IPS-18c (cell line): Measurements from ENCODE around the gene FGF14.
"Not testable (repeated sequence)": the region's sequence is repeated elsewhere in the genome, so short reads cannot be mapped to it uniquely, and the experiment has no call there.

ENCODE experiments used
- H3K4me3 ChIP-seq: 2 replicates; pipeline ENCODE4 v1.7.0; 2013; ENCODE audit warnings: low read depth, mild to moderate bottlenecking, low read length, moderate library complexity; ENCODE audit not compliant: insufficient read depth
- H3K9me3 ChIP-seq: one replicate; pipeline ENCODE4 v1.6.1; 2013; ENCODE audit warnings: mild to moderate bottlenecking, low read length, moderate library complexity; ENCODE audit not compliant: control insufficient read depth, insufficient read depth

The FGF14 gene

DNA sequence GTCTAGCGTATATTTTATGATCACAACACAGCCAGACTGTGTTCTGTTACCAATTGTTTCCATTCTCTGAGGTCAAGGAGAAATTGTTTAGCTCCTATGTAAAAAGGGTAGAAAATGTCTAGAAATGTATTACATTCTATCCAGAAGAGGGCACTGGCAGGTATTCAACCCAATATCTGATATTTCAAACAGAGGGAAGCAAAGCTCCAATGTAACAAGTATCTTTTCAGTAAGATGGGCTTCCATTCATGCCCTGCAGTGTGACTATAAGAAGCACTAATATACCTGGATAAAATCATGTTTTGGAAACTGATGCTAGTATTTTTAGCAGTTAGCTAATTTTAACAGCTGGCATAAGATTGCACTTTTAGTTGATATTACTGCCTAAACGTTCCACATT, 312.7 kb downstream of the FGF14 start:
- no peak overlapping the region for H3K4me3 ChIP-seq
- H3K9me3 ChIP-seq: no peaks in the 10 kb centered on the region

DNA sequence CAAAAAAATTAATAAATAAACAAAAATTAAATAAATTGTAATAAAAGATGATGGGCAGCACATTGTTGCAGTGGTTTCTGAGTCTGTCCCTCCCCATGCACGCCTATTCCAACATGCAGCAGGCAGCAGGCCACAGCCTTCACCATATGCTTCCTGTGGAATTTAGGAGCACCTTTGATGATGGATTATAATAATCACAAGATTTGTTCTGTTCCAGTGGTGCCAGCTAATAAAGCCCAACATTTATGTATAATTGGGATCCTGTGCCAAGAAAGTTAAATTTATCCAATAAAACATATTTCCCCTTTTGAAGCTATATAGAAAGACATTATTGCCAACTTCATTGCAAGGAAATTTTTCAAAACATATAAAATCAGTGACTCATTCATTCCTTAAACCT, 328.6 kb downstream of the FGF14 start:
- no peaks in the 10 kb centered on the region for H3K9me3 ChIP-seq
- no peak overlapping the region for H3K4me3 ChIP-seq

- no peaks in the 10 kb centered on the region for H3K9me3 ChIP-seq
These were observed 330.1 kb downstream of the FGF14 start for GRCh38 chr13:102071711-102072110.

GRCh38 chr13:102068323-102068722, 333.5 kb downstream of the FGF14 start:
- H3K9me3 ChIP-seq, H3K4me3 ChIP-seq: not testable (repeated sequence)

More at GRCh38 chr13:102071711-102072110, 330.1 kb downstream of the FGF14 start:
- H3K4me3 ChIP-seq: no peak overlapping the region

DNA sequence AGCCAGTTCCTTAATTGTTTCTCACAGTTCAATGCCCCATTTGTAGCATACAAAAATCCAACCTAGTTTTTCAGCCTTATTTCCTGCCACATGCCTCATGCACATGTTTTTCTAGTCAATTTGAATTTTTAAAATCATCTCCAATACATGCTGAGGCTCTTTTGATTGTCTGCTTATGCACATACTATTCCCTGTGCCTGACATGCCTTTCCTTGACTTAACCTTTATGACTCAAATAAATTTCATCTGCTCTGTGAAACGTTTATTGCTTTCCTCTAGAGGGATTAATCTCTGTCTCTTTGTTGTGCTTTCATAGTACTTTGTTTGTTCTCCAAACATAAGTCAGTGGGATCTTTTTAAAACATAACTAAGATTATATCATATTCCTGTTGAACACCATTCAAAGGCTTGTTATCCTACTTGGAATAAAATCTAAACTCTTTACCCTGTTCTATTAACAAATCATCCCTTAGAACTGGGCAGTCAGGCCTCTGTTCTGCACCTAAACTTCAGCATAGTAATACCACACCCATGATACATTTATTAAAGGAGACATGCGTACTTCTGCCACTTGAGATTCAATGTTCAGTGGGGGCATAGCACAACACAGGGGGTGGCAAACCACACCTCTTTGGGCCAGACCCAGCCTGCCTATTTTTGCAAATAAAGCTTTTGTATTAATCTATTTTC, 346.6 kb downstream of the FGF14 start:
- H3K4me3 ChIP-seq: no peak overlapping the region
- H3K9me3 ChIP-seq: peaks cover 5% of the 10 kb centered on the region

GRCh38 chr13:102049853-102050252, 352.0 kb downstream of the FGF14 start:
- Histone ChIP-seq H3K9me3 (peaks cover 5% of the 10 kb centered on the region), H3K4me3 (no peak overlapping the region)

DNA sequence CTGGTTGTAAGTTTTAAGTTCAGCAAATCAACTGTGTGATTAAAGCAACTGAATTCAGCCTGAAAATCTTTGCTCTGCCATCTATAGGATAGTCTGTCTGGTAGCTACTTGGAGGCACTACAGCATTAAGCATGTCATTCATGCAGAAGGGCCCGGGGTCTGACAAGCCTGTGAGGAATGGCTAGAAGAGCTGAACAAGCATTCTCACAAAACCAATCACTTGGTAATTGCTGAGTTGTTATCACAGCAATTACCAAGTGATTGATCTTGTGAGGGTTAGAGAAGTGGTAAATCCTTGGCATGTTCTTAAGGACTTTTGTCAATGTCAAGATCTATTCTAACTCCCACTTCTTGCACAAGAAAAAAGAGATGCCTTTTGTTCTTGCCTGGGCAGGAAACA, 356.1 kb downstream of the FGF14 start:
- no peaks in the 10 kb centered on the region for H3K9me3 ChIP-seq
- H3K4me3 ChIP-seq: no peak overlapping the region

DNA sequence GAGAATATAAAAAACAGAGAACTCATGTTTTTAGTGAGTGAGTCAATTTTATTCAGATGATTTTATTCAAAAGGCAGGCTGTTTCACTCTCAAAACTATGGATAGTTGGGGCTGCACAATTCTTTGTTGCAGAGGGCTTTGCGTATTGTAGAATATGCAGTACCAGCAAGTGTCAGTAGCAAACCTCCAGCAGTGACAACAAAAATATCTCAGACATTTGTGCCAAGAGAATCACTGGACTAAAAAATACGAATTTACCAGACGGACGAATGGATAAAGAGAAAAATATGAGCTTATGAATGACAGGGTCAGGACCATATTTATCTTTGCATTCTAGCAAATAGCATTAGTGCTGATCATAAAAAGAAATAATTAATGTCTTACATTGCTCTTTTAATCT, 359.1 kb downstream of the FGF14 start:
- Histone ChIP-seq H3K9me3 (no peaks in the 10 kb centered on the region), H3K4me3 (no peak overlapping the region)

DNA sequence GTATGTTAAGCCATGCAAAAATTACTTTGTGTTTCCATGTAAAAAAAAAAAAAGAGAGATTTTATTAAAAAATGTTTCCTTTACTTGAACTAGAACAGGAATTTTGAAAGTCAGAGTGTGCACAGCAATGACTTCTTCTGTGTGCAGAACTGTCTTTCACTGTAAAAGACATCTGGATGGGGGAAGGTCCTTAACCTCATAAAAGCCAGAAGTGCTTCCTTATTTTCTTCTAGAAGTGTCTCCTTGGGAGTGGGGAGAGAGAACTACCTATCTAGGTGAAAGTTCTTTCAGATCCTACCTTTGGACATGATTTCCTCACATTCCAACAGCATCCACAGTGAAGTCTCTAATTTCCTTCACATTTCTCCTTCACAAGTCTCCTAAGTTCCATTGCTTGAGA, 360.3 kb downstream of the FGF14 start:
- H3K4me3 ChIP-seq: no peak overlapping the region
- no peaks in the 10 kb centered on the region for H3K9me3 ChIP-seq

GRCh38 chr13:102040812-102041211, 361.0 kb downstream of the FGF14 start:
- no peaks in the 10 kb centered on the region for H3K9me3 ChIP-seq
- no peak overlapping the region for H3K4me3 ChIP-seq

DNA sequence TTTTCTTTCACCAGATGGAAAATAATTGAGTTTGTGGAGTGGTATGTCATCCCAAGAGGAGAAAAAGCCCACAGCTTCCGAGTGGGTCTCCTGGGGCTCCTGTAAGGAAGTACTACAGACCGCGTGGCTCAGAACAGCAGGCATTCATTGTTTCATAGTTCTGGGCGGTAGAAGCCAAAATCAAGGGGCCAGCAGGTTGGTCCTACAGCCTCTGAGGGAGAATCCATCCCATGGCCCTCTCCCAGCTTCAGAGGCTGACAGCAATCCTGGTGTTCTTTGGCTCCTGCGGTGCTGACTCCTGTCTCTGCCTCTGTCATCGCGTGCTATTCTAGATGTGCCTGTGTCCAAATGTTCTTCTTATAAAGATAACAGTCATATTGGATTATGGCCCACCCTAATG, 362.6 kb downstream of the FGF14 start:
- no peak overlapping the region for H3K4me3 ChIP-seq
- no peaks in the 10 kb centered on the region for H3K9me3 ChIP-seq

DNA sequence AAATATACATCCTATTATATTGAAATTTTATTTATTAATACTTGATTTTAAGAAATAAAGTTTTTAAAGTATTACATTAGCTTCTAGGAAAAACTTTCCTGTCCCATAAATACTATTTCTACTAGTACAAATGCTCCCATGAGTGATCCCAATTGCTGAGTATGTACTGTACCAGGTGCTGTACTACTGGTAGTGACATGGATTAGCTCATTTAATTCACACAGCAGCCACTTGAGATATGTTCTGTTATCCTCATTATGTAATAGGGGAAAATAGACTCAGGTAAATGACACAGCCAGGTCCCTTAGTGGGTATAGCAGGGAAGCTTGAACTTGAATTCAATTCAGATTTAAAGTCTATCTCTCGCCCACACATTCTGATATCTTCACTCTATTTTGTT, 363.1 kb downstream of the FGF14 start:
- H3K9me3 ChIP-seq: no peaks in the 10 kb centered on the region
- no peak overlapping the region for H3K4me3 ChIP-seq

DNA sequence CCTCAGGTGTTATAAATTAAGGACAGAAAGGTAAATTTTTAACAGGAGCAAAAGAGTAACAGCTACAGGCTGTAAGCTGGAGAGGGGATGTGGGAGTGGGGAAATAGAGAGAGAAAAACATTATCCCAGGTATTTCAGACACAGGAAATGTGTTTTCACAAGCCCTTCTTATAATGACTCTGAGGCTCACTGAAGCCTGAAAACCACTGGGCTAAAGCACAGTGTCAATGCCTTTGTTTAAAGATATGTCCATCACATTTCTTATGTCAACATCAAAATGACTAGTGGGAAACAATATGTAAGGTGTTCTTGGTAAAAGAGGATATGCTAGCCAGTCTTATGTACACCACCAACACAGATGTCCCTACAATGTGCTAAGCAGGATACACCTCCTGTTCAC, 365.9 kb downstream of the FGF14 start:
- Histone ChIP-seq H3K9me3 (no peaks in the 10 kb centered on the region), H3K4me3 (no peak overlapping the region)

DNA sequence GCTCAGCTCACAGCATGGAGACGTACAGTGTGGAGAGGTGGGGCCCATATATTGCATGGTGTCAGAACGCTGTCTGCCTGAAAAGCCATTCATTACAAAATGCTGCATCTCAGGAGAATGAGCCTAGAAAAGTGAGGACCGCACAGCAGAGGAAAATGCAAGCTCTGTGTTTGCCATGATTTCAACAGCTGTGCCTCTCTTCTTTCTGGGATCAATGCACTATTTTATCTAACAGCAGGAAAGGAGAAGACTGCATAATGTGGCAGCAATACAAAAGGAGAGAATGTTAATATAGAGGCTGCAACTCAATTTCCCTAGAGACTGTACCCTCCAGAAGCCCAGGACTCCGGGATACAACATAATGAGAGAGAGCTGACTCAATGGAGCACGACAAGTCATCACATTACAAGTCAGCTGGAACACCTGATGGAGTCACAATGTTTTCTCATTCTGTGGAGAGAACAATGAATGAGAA, 368.0 kb downstream of the FGF14 start:
- Histone ChIP-seq H3K4me3 (no peak overlapping the region), H3K9me3 (no peaks in the 10 kb centered on the region)

DNA sequence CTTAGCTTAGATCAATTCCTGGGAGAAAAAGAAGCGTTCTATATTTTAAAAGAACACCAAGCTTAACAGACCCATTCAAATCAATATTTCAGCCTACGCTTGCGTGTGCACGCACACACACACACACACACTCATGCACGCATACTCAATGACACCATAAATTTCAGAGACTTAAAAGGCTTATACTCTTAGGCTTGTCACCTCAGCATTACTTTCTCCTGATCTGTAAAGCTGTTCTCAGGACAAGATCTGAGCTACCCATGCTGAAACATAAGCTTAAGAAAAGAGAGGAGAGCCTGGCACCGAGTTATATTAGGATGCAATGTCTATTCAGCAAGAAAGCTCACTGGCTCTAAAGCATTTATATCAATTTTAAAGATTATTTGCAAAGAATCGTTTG, 368.5 kb downstream of the FGF14 start:
- H3K9me3 ChIP-seq: no peaks in the 10 kb centered on the region
- H3K4me3 ChIP-seq: no peak overlapping the region

GRCh38 chr13:102028868-102029267, 373.0 kb downstream of the FGF14 start:
- no peak overlapping the region for H3K4me3 ChIP-seq
- H3K9me3 ChIP-seq: no peaks in the 10 kb centered on the region

DNA sequence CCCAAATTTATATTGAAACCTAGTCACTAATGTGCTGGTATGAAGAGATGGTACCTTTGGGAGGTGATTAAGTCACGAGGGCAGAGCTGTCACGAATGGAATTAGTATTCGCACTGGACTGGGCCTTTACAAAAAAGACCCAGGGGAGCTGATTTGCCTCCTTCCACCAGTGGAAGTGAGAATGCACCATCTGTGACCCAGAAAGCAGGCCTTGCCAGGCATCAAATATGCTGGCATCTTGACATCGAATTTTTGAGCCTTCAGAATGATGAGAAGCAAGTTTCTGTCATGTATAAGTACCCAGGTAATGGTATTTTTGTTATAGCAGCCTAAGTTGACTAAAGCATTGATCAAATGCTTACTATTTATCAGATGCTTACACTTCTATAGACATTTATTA, 373.6 kb downstream of the FGF14 start:
- H3K9me3 ChIP-seq: no peaks in the 10 kb centered on the region
- no peak overlapping the region for H3K4me3 ChIP-seq

DNA sequence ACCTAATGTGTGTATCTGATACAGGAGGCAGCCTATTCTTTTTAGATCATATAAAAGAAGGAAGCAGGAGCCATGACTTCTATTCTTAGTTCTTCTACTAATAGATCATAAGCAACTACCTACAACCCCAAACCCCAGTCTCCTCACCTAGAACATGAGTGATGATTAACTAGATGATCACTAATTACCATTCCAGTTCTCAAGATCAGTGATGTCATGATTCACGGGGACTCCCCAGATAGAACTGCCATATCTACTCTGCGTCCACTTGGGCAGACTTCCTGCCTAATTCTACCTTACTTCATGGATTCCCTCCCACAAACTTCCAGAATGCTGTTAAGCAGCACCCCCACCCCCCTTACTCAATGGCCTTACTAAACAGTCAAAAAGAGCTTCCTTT, 380.1 kb downstream of the FGF14 start:
- H3K4me3 ChIP-seq: no peak overlapping the region
- H3K9me3 ChIP-seq: no peaks in the 10 kb centered on the region

GRCh38 chr13:102020611-102021216, 381.1 kb downstream of the FGF14 start:
- Histone ChIP-seq H3K4me3 (no peak overlapping the region), H3K9me3 (no peaks in the 10 kb centered on the region)
